ENCODE results near the gene RDX.

- TF ChIP-seq EZH2 (IDR thresholded peaks at IDR 0.05; ENCODE audit: insufficient read depth, low read length) (no peak), CTCF (IDR thresholded peaks at IDR 0.05; ENCODE audit: insufficient read depth, low read depth, low read length) (no peak)
Measured at GRCh38 chr11:110336054-110336453, 39.6 kb upstream of the RDX start.

Measured in astrocyte (in vitro differentiated cells and primary cell).